ENCODE data around the gene TMEM72. TPM values are rescaled to one million over a fixed set of nuclear protein-coding genes. Genes with fewer than 3 reads are reported as not detected.

TMEM72 gene
- total and polyA plus RNA-seq, 2 of the 13 experiments (the other 11 are each of a cell fraction or from before 2014, with no cell fraction given): 0.04 TPM; not detected in 1

DNA sequence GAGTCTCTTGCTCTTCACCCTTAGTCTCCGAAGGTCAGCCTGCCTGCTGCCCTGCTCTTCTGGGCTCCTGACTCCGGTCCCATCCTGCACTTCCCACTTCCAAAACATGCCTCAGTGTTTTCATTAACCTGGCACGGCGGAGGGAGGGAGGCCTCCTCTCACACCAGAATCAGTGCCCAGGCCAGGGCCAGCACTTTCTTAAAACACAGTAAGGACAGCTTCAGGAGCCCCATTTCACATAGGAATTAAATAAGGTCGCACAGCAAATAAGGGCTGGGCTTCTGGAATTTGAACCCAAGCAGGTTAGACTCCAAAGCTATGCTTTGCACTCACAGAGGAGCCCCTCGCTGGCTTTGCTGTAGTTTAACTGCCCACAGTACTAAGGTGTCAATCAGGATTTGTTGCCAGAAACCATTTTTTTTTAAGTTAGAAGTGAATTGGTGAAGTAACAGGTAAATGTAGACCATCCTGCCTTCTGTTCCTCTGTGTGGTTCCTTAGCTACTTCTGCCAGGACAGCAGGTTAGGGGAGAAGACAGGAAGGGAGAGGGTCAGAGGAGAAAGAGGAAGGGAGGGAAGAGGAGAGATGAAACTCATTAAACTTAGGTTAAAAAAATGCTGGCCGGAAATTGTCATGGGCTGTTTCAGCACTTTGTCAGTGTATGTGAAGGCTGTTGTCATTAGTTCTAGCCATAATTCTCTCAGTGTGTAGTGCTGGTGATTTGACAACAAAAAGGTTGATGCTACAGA, 49.5 kb downstream of the TMEM72 start (continued):
- TF ChIP-seq PAX8 (CRISPR knock-in tag; IDR thresholded peaks at IDR 0.05; ENCODE audit: borderline replicate concordance) (no peak), ZSCAN9 (CRISPR knock-in tag; IDR thresholded peaks at IDR 0.05; ENCODE audit: borderline replicate concordance) (no peak), ZSCAN30 (CRISPR knock-in tag; IDR thresholded peaks at IDR 0.05) (no peak), MAZ (IDR thresholded peaks at IDR 0.05; ENCODE audit: borderline replicate concordance, low read depth, low read length) (no peak), MAZ (CRISPR knock-in tag; IDR thresholded peaks at IDR 0.05; ENCODE audit: low read depth) (peak; percentile 22; the same call in 1 of the 2 replicates), ZNF121 (CRISPR knock-in tag; IDR thresholded peaks at IDR 0.05) (no peak), ZFY (CRISPR knock-in tag; IDR thresholded peaks at IDR 0.05) (peak; percentile 11; the same call in 1 of the 2 replicates), ZNF788 (CRISPR knock-in tag; IDR thresholded peaks at IDR 0.05; ENCODE audit: borderline replicate concordance) (no peak), ZBTB1 (CRISPR knock-in tag; IDR thresholded peaks at IDR 0.05; ENCODE audit: borderline replicate concordance) (no peak), HIVEP1 (CRISPR knock-in tag; IDR thresholded peaks at IDR 0.05) (no peak), FOSL2 (CRISPR knock-in tag; IDR thresholded peaks at IDR 0.05) (no peak), HNF4A (CRISPR knock-in tag; IDR thresholded peaks at IDR 0.05) (peak; percentile 41; the same call in 1 of the 2 replicates), TAF1 (CRISPR knock-in tag; IDR thresholded peaks at IDR 0.05) (no peak), ZFP37 (CRISPR knock-in tag; IDR thresholded peaks at IDR 0.05; ENCODE audit: borderline replicate concordance) (no peak), AGO2 (optimal IDR thresholded peaks at IDR 0.05; ENCODE audit: low read depth, low read length) (no peak), ZNF30 (CRISPR knock-in tag; IDR thresholded peaks at IDR 0.05) (no peak)
- TF ChIP-seq, protein P1, sequence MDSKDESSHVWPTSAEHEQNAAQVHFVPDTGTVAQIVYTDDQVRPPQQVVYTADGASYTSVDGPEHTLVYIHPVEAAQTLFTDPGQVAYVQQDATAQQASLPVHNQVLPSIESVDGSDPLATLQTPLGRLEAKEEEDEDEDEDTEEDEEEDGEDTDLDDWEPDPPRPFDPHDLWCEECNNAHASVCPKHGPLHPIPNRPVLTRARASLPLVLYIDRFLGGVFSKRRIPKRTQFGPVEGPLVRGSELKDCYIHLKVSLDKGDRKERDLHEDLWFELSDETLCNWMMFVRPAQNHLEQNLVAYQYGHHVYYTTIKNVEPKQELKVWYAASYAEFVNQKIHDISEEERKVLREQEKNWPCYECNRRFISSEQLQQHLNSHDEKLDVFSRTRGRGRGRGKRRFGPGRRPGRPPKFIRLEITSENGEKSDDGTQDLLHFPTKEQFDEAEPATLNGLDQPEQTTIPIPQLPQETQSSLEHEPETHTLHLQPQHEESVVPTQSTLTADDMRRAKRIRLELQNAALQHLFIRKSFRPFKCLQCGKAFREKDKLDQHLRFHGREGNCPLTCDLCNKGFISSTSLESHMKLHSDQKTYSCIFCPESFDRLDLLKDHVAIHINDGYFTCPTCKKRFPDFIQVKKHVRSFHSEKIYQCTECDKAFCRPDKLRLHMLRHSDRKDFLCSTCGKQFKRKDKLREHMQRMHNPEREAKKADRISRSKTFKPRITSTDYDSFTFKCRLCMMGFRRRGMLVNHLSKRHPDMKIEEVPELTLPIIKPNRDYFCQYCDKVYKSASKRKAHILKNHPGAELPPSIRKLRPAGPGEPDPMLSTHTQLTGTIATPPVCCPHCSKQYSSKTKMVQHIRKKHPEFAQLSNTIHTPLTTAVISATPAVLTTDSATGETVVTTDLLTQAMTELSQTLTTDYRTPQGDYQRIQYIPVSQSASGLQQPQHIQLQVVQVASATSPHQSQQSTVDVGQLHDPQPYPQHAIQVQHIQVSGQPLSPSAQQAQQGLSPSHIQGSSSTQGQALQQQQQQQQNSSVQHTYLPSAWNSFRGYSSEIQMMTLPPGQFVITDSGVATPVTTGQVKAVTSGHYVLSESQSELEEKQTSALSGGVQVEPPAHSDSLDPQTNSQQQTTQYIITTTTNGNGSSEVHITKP (CRISPR knock-in tag; IDR thresholded peaks at IDR 0.05; ENCODE audit: low read depth): no peak
- TF ChIP-seq, protein P2, sequence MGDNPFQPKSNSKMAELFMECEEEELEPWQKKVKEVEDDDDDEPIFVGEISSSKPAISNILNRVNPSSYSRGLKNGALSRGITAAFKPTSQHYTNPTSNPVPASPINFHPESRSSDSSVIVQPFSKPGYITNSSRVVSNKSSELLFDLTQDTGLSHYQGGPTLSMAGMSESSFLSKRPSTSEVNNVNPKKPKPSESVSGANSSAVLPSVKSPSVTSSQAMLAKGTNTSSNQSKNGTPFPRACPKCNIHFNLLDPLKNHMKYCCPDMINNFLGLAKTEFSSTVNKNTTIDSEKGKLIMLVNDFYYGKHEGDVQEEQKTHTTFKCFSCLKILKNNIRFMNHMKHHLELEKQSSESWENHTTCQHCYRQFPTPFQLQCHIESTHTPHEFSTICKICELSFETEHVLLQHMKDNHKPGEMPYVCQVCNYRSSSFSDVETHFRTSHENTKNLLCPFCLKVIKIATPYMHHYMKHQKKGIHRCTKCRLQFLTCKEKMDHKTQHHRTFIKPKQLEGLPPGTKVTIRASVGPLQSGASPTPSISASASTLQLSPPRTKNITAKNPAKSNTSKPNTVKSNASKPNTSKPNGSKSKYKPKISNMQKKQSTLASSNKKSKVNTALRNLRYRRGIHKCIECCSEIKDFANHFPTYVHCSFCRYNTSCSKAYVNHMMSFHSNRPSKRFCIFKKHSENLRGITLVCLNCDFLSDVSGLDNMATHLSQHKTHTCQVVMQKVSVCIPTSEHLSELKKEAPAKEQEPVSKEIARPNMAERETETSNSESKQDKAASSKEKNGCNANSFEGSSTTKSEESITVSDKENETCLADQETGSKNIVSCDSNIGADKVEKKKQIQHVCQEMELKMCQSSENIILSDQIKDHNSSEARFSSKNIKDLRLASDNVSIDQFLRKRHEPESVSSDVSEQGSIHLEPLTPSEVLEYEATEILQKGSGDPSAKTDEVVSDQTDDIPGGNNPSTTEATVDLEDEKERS (CRISPR knock-in tag; IDR thresholded peaks at IDR 0.05): no peak
